ENCODE data around the gene LCT.

GRCh38 chr2:135863233-135863632 lies 26.2 kb upstream of the LCT start:
- TF ChIP-seq YY1 (IDR thresholded peaks at IDR 0.05; ENCODE audit: insufficient read depth, insufficient read length) (no peak), ZNF274 (IDR thresholded peaks at IDR 0.05; ENCODE audit: low read depth, low read length) (no peak), SUZ12 (IDR thresholded peaks at IDR 0.05; ENCODE audit: extremely low read depth, insufficient read depth, insufficient read length) (no peak)
